AG09309 (cell line): Measurements from ENCODE around the gene KIAA0825.

ENCODE experiments used
- DNase-seq: peaks from one replicate; pipeline ENCODE4 v3.0.0-alpha.2; 2010; ENCODE audit warnings: low read depth
- H3K4me3 ChIP-seq: 2 replicates; pipeline ENCODE4 v1.5.1; 2011; ENCODE audit warnings: mild to moderate bottlenecking, low read depth, low read length, moderate library complexity; ENCODE audit not compliant: control insufficient read depth
- TF ChIP-seq, protein P1 (sequence below): IDR thresholded peaks from 2 replicates; pipeline ENCODE4 v1.5.1; 2011; ENCODE audit warnings: mild to moderate bottlenecking, low read depth, low read length, inconsistent platforms; ENCODE audit not compliant: insufficient read depth, control insufficient read depth; ENCODE audit errors: missing control alignments

The KIAA0825 gene

DNA sequence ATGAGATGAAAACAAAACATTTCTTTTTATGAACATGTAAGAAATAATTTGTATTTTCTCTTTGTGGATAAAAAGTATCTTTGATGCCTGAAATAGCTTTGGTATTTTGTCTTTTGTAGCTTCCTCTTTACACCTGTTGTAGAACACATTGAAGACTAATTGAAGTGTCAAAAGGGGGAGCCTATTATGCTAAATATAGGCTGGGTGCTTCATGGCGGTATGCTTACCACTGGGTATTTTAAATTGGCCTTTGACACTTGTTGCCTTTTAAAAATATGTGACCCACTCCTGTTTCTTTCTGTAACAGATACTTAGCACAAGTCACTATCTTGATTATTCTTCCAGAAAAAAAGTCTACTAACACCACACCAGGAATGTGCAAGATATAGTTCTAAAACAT is 226.4 kb downstream of the KIAA0825 start:
- DNase-seq, result no peak
- TF ChIP-seq, protein P1, sequence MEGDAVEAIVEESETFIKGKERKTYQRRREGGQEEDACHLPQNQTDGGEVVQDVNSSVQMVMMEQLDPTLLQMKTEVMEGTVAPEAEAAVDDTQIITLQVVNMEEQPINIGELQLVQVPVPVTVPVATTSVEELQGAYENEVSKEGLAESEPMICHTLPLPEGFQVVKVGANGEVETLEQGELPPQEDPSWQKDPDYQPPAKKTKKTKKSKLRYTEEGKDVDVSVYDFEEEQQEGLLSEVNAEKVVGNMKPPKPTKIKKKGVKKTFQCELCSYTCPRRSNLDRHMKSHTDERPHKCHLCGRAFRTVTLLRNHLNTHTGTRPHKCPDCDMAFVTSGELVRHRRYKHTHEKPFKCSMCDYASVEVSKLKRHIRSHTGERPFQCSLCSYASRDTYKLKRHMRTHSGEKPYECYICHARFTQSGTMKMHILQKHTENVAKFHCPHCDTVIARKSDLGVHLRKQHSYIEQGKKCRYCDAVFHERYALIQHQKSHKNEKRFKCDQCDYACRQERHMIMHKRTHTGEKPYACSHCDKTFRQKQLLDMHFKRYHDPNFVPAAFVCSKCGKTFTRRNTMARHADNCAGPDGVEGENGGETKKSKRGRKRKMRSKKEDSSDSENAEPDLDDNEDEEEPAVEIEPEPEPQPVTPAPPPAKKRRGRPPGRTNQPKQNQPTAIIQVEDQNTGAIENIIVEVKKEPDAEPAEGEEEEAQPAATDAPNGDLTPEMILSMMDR, result no peak
- H3K4me3 ChIP-seq, result no peak overlapping the region

DNA sequence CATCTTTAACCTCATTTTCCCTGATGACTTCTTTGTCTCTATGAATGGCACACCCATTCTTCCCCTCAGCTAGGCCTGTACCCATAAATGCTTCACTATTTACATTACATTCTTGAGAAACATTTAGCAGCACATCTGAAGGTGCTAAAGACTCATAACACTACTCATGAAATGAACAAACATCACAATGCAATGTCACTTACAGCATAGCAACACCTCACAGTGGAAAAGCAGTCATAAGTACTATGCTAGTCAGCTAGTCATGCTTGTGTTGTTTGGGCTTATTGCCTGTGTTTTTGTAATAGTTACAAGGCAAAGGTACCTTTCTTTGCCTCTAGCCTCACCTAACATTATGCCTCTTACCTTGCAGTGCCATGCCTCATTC is 228.9 kb downstream of the KIAA0825 start:
- TF ChIP-seq, protein P1, result no peak
- DNase-seq, result no peak
- H3K4me3 ChIP-seq, result no peak overlapping the region

- no peak for DNase-seq
- TF ChIP-seq, protein P1, result no peak
- H3K4me3 ChIP-seq, result no peak overlapping the region
Measured at GRCh38 chr5:94388773-94389514, 229.5 kb downstream of the KIAA0825 start.

GRCh38 chr5:94385767-94386166 is 232.6 kb downstream of the KIAA0825 start:
- TF ChIP-seq, protein P1, result no peak
- DNase-seq, result no peak
- no peak overlapping the region for H3K4me3 ChIP-seq

GRCh38 chr5:94378062-94378461 is 240.3 kb downstream of the KIAA0825 start:
- TF ChIP-seq, protein P1, result no peak
- H3K4me3 ChIP-seq, result no peak overlapping the region
- no peak for DNase-seq

DNA sequence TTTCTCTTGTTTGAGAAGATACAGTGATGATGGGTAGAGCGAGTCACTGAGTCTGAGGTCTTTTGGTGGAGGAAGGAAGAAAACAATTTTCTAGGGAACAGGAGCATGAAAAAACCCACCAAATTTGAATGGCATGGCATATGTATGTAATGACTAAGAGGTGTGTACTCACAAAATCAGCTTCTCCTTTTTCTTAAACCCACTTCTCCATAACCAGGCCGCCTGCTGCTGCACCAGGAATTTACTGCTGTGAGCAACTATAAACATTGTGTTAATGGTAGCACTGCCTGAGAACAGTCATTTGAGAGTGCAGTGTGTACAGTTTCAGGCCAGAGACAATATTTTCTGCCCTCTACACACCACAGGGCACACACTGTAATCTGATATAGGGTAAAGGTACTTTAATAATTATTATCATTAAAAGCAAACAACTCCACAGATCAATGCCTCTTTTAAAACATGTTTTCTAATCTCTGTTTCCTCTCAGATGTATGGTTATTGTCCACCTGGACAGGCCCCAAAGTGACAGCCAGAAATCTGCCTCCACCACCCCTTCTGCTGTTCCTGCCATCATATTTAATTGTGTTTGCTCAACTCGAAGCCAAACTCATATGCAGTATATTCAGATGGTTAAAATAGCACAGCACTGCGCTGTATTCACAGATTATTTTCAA is 241.6 kb downstream of the KIAA0825 start:
- no peak overlapping the region for H3K4me3 ChIP-seq
- TF ChIP-seq, protein P1, result no peak
- DNase-seq, result no peak

DNA sequence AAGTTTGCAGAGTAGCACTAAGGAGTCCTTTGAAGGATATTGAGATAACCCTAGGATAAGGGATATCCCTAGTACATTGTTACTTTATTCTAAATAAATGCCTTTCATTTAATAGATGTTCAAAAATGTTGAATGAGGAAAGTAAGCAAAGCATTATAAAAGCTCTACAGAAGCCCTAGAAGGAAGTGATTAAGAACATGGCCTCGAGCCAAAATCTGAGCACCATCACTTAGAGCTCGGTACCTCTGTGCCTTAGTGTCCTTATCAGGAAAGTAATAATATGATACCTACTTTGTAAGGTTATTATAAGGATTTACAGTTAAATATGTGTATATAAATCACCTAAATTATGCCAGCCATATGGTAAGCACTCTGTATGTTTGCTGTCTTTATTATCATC is 242.6 kb downstream of the KIAA0825 start:
- TF ChIP-seq, protein P1, result no peak
- no peak for DNase-seq
- no peak overlapping the region for H3K4me3 ChIP-seq
